ENCODE data around the gene FBXO46. TPM values are rescaled to one million over a fixed set of nuclear protein-coding genes. Genes with fewer than 3 reads are reported as not detected.

The FBXO46 gene
- 10 to 100 TPM; 28.3 to 28.8 TPM for total RNA-seq

GRCh38 chr19:45730368-45731288 is at the start of gene FBXO46:
Gene FBXO46, minus strand, starts transcription at chr19:45730896. Its CDS starts 17,401 bp downstream, at chr19:45713495.
- TF ChIP-seq CTCF (IDR thresholded peaks at IDR 0.05): no peak
- intact Hi-C loops (cut with DNase I): no loop called here
- Histone ChIP-seq H3K27me3 (no peaks in the 10 kb centered on the region), H3K27ac (peak within 1 kb of the TSS; percentile 57), H3K9ac (ENCODE audit: low read depth in 2 of 2, low read length in 2 of 2) (peak within 1 kb of the TSS; percentile 89 to 98), H3K36me3 (no peaks in the 10 kb centered on the region), H3K4me1 (peaks cover 12% of the 10 kb centered on the region), H3K4me3 (peak within 1 kb of the TSS; percentile 78), H3K9me3 (no peaks in the 10 kb centered on the region)
- peak; percentile 98 for DNase-seq

- Histone ChIP-seq H3K9ac (ENCODE audit: low read depth in 2 of 2, low read length in 2 of 2) (peak overlapping the region in 1 of 2 donors; percentile 16), H3K9me3 (no peaks in the 10 kb centered on the region), H3K36me3 (no peaks in the 10 kb centered on the region), H3K4me3 (no peak overlapping the region), H3K4me1 (no peaks in the 10 kb centered on the region), H3K27me3 (no peaks in the 10 kb centered on the region), H3K27ac (no peak overlapping the region)
- intact Hi-C loops (cut with DNase I): no loop called here
- DNase-seq: no peak
- TF ChIP-seq CTCF (IDR thresholded peaks at IDR 0.05): no peak
Measured at GRCh38 chr19:45780146-45780447, 49.4 kb upstream of the FBXO46 start.

GRCh38 chr19:45779231-45780145 is 48.8 kb upstream of the FBXO46 start:
- peak overlapping the region; percentile 37 to 58 for H3K9ac ChIP-seq (ENCODE audit: low read depth in 2 of 2, low read length in 2 of 2)
- no peak overlapping the region for H3K27ac ChIP-seq
- H3K4me3 ChIP-seq: peak overlapping the region; percentile 27
- peak; percentile 77 for TF ChIP-seq CTCF (IDR thresholded peaks at IDR 0.05)
- H3K27me3 ChIP-seq: no peaks in the 10 kb centered on the region
- no peaks in the 10 kb centered on the region for H3K36me3 ChIP-seq
- intact Hi-C loops (cut with DNase I): no loop called here
- peak; percentile 98 for DNase-seq
- H3K9me3 ChIP-seq: no peaks in the 10 kb centered on the region
- no peaks in the 10 kb centered on the region for H3K4me1 ChIP-seq

DNA sequence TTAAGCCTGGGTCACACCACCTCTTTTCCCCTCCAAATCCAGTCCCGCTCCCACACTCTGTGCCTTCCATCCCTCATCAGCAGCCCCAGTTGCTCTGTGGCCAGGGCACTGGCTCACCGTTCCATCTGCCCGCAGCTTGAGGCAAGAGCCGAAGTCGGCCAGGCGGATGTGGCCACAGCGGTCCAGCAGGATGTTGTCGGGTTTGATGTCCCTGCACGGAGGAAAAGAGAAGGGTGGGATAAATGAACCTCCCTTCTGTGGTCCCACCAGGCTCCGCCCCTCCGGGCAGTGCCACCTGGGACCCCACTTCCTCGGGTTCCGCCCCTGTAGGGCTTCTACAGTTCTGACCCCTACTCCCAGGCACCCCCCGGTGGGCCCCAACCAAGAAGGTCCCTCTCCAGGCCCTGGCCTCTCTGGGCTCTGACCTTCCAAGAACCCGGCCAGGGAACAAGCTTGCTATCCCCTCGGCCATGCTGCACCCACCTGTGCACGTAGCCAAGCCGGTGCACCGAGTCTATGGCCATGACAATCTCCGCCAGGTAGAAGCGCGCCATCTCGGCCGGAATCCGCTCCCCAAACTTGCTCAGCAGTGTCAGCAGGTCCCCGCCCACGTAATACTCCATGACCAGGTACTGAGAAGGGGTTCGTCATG is 47.4 kb upstream of the FBXO46 start:
- H3K27ac ChIP-seq: no peak overlapping the region
- no peak for TF ChIP-seq CTCF (IDR thresholded peaks at IDR 0.05)
- intact Hi-C loops (cut with DNase I): no loop called here
- DNase-seq: no peak
- H3K27me3 ChIP-seq: no peaks in the 10 kb centered on the region
- H3K36me3 ChIP-seq: no peaks in the 10 kb centered on the region
- no peaks in the 10 kb centered on the region for H3K9me3 ChIP-seq
- H3K9ac ChIP-seq (ENCODE audit: low read depth in 2 of 2, low read length in 2 of 2): no peak overlapping the region
- H3K4me1 ChIP-seq: no peaks in the 10 kb centered on the region
- no peak overlapping the region for H3K4me3 ChIP-seq

DNA sequence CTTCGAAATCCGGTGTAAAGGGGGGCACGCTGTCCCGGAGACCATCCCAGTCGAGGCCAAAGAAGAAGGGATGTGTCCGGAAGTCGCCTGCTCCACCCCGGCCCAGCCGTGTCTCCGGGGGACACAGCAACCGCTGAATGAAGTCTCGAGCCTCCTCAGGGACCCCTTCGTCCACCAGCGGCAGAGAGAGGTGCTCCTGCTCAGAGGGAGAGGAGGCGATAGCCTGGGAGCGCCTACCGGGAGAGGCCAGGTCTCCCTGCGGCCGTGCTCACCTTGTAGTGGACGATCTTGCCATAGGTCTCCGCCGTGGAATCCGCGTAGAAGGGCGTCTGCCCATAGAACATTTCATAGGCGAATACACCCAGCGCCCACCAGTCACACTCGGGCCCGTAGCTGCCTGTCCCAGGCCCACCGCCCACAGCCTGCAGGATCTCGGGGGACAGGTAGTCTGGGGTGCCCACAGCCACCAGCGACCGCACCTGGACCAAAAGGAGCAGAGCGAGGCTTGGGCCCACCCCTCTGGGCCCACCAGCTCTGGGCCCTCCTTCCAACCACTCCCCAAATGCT is 46.8 kb upstream of the FBXO46 start:
- DNase-seq: no peak
- H3K4me3 ChIP-seq: no peak overlapping the region
- no peak overlapping the region for H3K27ac ChIP-seq
- H3K4me1 ChIP-seq: no peaks in the 10 kb centered on the region
- H3K27me3 ChIP-seq: no peaks in the 10 kb centered on the region
- no peak for TF ChIP-seq CTCF (IDR thresholded peaks at IDR 0.05)
- H3K9me3 ChIP-seq: no peaks in the 10 kb centered on the region
- intact Hi-C loops (cut with DNase I): no loop called here
- H3K36me3 ChIP-seq: no peaks in the 10 kb centered on the region
- no peak overlapping the region for H3K9ac ChIP-seq (ENCODE audit: low read depth in 2 of 2, low read length in 2 of 2)

All from colonic mucosa (tissue), 4 donors.